Stimulated activated CD8-positive, alpha-beta memory T cell treated with anti-CD3 and anti-CD28 coated beads, Interleukin-12 subunit alpha, Interleukin-12 subunit beta, amount 100 ng/mL, for 24 hours (primary cell): ENCODE measurements around the gene C5orf15.
"Not testable (repeated sequence)": the region's sequence is repeated elsewhere in the genome, so short reads cannot be mapped to it uniquely, and the experiment has no call there.

ENCODE experiments used
- DNase-seq: peaks from one replicate; pipeline ENCODE4 v3.0.0-alpha.2; 2020; ENCODE audit errors: extremely low read depth

The C5orf15 gene

GRCh38 chr5:133963493-133964128 is 4.8 kb downstream of the C5orf15 start:
- DNase-seq: no peak

- DNase-seq: no peak
Measured at GRCh38 chr5:133962801-133963476, 5.5 kb downstream of the C5orf15 start.

- no peak for DNase-seq
Measured at GRCh38 chr5:133962131-133962530, 6.3 kb downstream of the C5orf15 start.

GRCh38 chr5:133959643-133960042 is 8.8 kb downstream of the C5orf15 start:
- no peak for DNase-seq

- DNase-seq: no peak
Measured at GRCh38 chr5:133957591-133957990, 10.8 kb downstream of the C5orf15 start.

GRCh38 chr5:133957080-133957479 is 11.3 kb downstream of the C5orf15 start:
- no peak for DNase-seq

- not testable (repeated sequence) for DNase-seq
Measured at GRCh38 chr5:133956196-133956595, 12.2 kb downstream of the C5orf15 start.

GRCh38 chr5:133953568-133954145 is 14.8 kb downstream of the C5orf15 start:
- no peak for DNase-seq

GRCh38 chr5:133952729-133953567 is 15.5 kb downstream of the C5orf15 start:
- no peak for DNase-seq

- DNase-seq: no peak
Measured at GRCh38 chr5:133950821-133951612, 17.4 kb downstream of the C5orf15 start.

GRCh38 chr5:133948721-133949120 is 19.7 kb downstream of the C5orf15 start:
- no peak for DNase-seq

- no peak for DNase-seq
Measured at GRCh38 chr5:133947431-133947841, 21.0 kb downstream of the C5orf15 start.

GRCh38 chr5:133945568-133945967 is 22.9 kb downstream of the C5orf15 start:
- no peak for DNase-seq

- no peak for DNase-seq
Measured at GRCh38 chr5:133944263-133945185, 23.9 kb downstream of the C5orf15 start.

- DNase-seq: no peak
Measured at GRCh38 chr5:133943475-133943817, 25.0 kb downstream of the C5orf15 start.

- no peak for DNase-seq
Measured at GRCh38 chr5:133942614-133943474, 25.6 kb downstream of the C5orf15 start.

- no peak for DNase-seq
Measured at GRCh38 chr5:133941456-133942196, 26.8 kb downstream of the C5orf15 start.

GRCh38 chr5:133939668-133940067 is 28.8 kb downstream of the C5orf15 start:
- DNase-seq: no peak

- no peak for DNase-seq
Measured at GRCh38 chr5:133938929-133939328, 29.5 kb downstream of the C5orf15 start.
